Measurements from ENCODE around the gene AMMECR1L. TPM values are rescaled to one million over a fixed set of nuclear protein-coding genes. Genes with fewer than 3 reads are reported as not detected.
"Not testable (repeated sequence)": the region's sequence is repeated elsewhere in the genome, so short reads cannot be mapped to it uniquely, and the experiment has no call there.

AMMECR1L gene
- total RNA-seq = 10 to 100 TPM; 13.1 to 18.7 (median 15.6) TPM
- long read RNA-seq, donor 1, full-length matches to known transcripts = 1 of 5 reads
- long read RNA-seq, donor 1, partial matches to known transcripts = 2 of 5 reads
- long read RNA-seq, donor 1, other reads (novel, unspliced or antisense) = 2 of 5 reads
- long read RNA-seq, donor 2, full-length matches to known transcripts = 1 of 2 reads
- long read RNA-seq, donor 2, partial matches to known transcripts = 0 of 2 reads
- long read RNA-seq, donor 2, other reads (novel, unspliced or antisense) = 1 of 2 reads

DNA sequence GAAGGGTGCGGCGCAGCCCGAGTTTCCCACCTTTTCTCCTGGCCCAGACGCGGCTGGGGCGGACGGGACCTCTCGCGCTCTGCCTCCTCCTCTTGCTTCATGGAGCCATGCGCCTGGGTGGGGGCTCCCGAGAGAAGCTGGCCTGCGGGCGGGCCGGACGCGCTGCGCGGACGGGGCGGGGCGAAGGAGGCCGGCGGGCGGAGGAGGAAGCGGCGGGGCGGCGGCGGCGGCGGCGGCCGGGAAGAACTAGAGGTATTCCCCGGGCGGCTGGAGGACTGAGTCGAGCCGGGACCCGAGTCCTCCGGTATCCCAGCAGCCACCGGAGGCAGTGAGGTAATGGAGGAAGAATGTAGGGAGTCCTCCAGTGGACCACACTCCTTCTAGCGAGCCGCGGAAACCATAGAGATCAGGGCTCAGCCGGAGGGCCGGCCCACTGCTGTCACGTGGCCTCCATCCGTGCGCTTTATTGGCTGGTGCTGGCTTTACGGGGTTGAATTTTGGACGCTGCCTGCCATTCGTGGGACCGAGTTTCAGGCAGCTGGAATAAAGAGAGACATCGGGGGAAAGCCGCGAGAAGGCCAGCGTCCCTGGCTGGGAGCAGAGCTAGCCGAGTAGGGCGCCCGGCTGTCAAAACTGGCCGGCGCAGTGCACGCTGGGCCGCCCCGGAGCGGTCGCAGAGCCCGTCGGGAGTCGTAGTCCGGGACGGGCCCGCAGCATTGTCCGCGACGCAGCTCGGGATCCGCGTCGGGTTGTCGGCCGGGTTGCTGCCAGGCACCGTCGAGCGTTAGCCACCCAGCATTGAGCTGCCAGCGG, at the start of gene AMMECR1L:
AMMECR1L (minus strand) TSS at position 177 of the 813 bp plus-strand sequence. CDS start 11,722 bp downstream, outside the sequence.
- intact Hi-C loops (cut with DNase I, micrococcal nuclease); H3K9me3 ChIP-seq; H3K36me3 ChIP-seq (ENCODE audit: low read depth): not testable (repeated sequence)
- Histone ChIP-seq H3K4me1 (ENCODE audit: low read depth) (peaks cover 20% of the 10 kb centered on the region), H3K4me3 (peak within 1 kb of the TSS; percentile 34)
- ATAC-seq (peak; percentile 92), DNase-seq (peak; percentile 73 to 91 (median 88))

DNA sequence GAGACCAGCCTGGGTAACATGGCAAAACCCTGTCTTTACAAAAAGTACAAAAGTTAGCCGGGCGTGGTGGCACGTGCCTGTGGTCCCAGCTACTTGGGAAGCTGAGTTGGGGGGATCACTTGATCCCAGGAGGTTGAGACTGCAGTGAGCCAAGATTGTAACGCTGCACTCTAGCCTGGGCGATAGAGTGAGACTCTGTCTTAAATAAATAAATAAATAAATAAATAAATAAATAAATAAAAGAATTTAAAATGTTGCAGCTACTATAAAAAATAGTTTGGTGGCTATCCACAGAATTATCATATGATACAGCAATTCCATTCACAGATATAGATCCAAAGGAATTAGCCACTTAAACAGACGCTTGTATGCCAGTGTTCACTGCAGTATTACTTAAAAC, 49.6 kb upstream of the AMMECR1L start:
- intact Hi-C loops (cut with DNase I, micrococcal nuclease) = no loop called here
- no peaks in the 10 kb centered on the region for H3K36me3 ChIP-seq (ENCODE audit: low read depth)
- DNase-seq = no peak
- no peak for ATAC-seq
- no peaks in the 10 kb centered on the region for H3K4me1 ChIP-seq (ENCODE audit: low read depth)
- H3K9me3 ChIP-seq = no peaks in the 10 kb centered on the region
- H3K4me3 ChIP-seq = no peak overlapping the region
- TF ChIP-seq, protein P1, sequence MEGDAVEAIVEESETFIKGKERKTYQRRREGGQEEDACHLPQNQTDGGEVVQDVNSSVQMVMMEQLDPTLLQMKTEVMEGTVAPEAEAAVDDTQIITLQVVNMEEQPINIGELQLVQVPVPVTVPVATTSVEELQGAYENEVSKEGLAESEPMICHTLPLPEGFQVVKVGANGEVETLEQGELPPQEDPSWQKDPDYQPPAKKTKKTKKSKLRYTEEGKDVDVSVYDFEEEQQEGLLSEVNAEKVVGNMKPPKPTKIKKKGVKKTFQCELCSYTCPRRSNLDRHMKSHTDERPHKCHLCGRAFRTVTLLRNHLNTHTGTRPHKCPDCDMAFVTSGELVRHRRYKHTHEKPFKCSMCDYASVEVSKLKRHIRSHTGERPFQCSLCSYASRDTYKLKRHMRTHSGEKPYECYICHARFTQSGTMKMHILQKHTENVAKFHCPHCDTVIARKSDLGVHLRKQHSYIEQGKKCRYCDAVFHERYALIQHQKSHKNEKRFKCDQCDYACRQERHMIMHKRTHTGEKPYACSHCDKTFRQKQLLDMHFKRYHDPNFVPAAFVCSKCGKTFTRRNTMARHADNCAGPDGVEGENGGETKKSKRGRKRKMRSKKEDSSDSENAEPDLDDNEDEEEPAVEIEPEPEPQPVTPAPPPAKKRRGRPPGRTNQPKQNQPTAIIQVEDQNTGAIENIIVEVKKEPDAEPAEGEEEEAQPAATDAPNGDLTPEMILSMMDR (IDR thresholded peaks at IDR 0.05) = no peak

DNA sequence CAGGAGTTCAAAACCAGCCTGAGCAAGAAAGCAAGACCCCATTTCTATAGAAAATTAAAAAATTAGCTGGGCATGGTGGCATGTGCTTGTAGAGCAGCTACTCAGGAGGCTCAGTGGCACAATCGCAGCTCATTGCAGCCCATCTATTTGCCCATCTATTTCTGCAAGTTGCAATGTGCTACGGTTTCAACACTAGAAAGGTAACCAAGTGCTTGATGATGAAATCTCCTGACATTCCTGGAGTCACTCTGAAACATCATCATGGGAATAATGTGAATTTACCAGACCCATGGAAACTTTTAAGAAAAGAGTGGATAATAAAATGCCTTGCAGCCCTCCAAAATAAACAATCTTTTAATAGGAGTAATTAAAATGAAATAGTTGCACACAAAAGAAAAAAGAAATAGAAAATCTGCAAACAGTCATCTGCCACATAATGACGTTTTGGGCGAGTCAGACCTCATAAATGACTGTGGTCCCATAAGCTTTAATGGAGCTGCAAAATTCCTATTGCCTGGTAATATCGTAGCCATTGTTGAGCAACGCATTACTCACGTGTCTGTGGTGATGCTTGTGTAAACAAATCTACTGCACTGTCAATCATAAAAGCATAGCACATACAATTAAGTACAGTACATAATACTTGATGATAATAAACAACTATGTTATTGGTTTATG, 46.6 kb upstream of the AMMECR1L start:
- Histone ChIP-seq H3K4me3 (no peak overlapping the region), H3K9me3 (no peaks in the 10 kb centered on the region), H3K4me1 (ENCODE audit: low read depth) (no peaks in the 10 kb centered on the region), H3K36me3 (ENCODE audit: low read depth) (no peaks in the 10 kb centered on the region)
- TF ChIP-seq, protein P1 (IDR thresholded peaks at IDR 0.05) = no peak
- intact Hi-C loops (cut with DNase I, micrococcal nuclease) = no loop called here
- ATAC-seq = peak; percentile 25
- DNase-seq = no peak

DNA sequence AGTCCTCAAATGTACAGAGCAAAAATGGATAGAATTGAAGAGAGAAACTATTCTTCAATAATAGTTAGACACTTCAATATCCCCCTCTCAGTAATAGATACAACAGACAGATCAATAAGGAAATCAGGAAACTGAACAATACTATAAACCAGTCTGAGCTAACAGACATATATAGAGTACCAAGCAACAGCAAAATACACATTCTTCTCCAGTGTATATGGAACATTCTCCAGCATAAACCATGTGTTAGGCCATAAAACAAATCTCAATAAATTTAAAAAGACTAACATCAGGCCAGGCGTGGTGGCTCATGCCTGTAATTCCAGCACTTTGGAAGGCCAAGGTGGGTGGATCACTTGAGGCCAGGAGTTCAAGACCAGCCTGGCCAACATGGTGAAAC, 43.7 kb upstream of the AMMECR1L start:
- ATAC-seq = peak; percentile 63
- no peak for DNase-seq

DNA sequence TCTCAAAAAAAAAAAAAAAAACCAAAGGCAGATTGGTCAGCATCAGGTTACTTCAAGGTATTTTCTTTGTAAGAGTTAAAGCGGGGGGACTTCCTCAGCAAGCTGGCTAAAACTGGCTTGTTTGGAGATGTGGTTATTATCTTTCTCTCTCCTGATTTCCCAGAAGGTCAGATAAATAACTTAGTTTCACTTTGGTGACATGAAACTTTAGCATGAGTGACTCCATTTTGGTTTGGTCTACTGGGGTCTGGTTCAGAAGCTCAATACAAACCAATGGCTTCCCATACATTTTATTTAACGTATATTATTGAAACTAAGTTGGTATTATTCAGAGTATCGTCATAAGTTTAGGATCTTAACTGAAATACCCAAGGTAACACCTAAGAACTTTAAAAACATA, 41.6 kb upstream of the AMMECR1L start:
- DNase-seq (no peak), ATAC-seq (no peak)
- intact Hi-C loops (cut with DNase I, micrococcal nuclease) = no loop called here
- H3K4me3 ChIP-seq = no peak overlapping the region
- TF ChIP-seq, protein P1 (IDR thresholded peaks at IDR 0.05) = no peak
- H3K36me3 ChIP-seq (ENCODE audit: low read depth) = no peaks in the 10 kb centered on the region
- H3K4me1 ChIP-seq (ENCODE audit: low read depth) = no peaks in the 10 kb centered on the region
- no peaks in the 10 kb centered on the region for H3K9me3 ChIP-seq

More for the DNA sequence above, 43.7 kb upstream of the AMMECR1L start:
- intact Hi-C loops (cut with DNase I, micrococcal nuclease) = no loop called here
- Histone ChIP-seq H3K4me1 (ENCODE audit: low read depth) (no peaks in the 10 kb centered on the region), H3K36me3 (ENCODE audit: low read depth) (no peaks in the 10 kb centered on the region), H3K9me3 (no peaks in the 10 kb centered on the region), H3K4me3 (no peak overlapping the region)
- TF ChIP-seq, protein P1 (IDR thresholded peaks at IDR 0.05) = no peak

DNA sequence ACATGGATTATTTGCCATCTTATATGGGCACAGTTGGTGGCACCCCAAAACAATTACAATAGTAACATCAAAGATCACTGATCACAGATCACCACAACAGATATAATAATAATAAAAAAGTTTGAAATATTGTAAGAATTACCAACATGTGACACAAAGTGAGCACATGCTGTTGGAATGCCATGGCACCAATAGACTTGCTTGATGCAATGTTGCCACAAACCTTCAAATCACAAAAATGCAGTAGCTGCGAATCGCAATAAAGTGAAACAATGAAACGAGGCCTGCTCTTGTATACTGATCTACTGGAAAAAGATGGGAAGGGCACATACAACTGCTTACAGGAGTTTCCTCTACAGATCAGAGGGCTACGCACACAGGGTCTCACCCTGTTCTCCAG, 32.2 kb upstream of the AMMECR1L start:
- TF ChIP-seq, protein P1 (IDR thresholded peaks at IDR 0.05) = no peak
- DNase-seq (no peak), ATAC-seq (no peak)
- Histone ChIP-seq H3K9me3 (no peaks in the 10 kb centered on the region), H3K4me1 (ENCODE audit: low read depth) (no peaks in the 10 kb centered on the region), H3K36me3 (ENCODE audit: low read depth) (no peaks in the 10 kb centered on the region), H3K4me3 (no peak overlapping the region)
- intact Hi-C loops (cut with DNase I, micrococcal nuclease) = no loop called here
